HepG2 (cell line): ENCODE results near the gene KCNH8. TPM values are rescaled to one million over a fixed set of nuclear protein-coding genes. Genes with fewer than 3 reads are reported as not detected.

ENCODE experiments used
- ATAC-seq: fragments of 200-7000 bp; cut with Tn5 transposase; 3 replicates; pipeline ENCODE4 v1.9.1; 2020; ENCODE audit warnings: mild to moderate bottlenecking, moderate library complexity
- BruUV-seq: library from RNA; stranded (reverse); fragments of 400-500 nt; replicated peaks from 2 replicates; lab custom pipeline; 2021; lab: Mats Ljungman, UMichigan
- CTCF ChIA-PET: fragments of 300-600 bp; formaldehyde crosslinking; extraction: SDS; loops from one replicate; lab custom pipeline; 2021; ENCODE audit warnings: low total read pairs, inconsistent platforms, low intra/inter-chr PET ratio; lab: Yijun Ruan, JAX
- POLR2A ChIA-PET: fragments of 350-600 bp; sonication (Branson Sonifier 250); formaldehyde crosslinking; loops from one replicate; lab custom pipeline; 2020; ENCODE audit warnings: antibody characterized with exemption, inconsistent platforms; lab: Yijun Ruan, JAX
- DNase-seq: peaks from one replicate; pipeline ENCODE4 v3.0.0-alpha.2; 2015; ENCODE audit warnings: low spot score
- FAIRE-seq: peaks from 3 replicates; lab custom pipeline; 2011; peaks lifted over from hg19 to GRCh38; lab: Jason Lieb, UNC
- H2AFZ ChIP-seq: one replicate; pipeline ENCODE4 v1.6.1; 2011; ENCODE audit warnings: low read length, inconsistent platforms
- H3K27ac ChIP-seq: fragments of 300-600 bp; 3 replicates; pipeline ENCODE4 v1.8.0; 2011; ENCODE audit warnings: mixed run types, mild to moderate bottlenecking, mixed read lengths, low read length, inconsistent platforms; ENCODE audit not compliant: insufficient read depth; ENCODE audit errors: extremely low read length
- H3K27me3 ChIP-seq, 2 experiments: fragments of 200-600 bp in 1 of 2; 2 replicates in 1 of 2; 3 replicates in 1 of 2; pipeline versions ENCODE4 v1.6.0 to v1.8.0; 2011; ENCODE audit warnings: low read length in 2 of 2, mild to moderate bottlenecking in 2 of 2, moderate library complexity in 2 of 2, inconsistent platforms in 1 of 2; ENCODE audit not compliant: insufficient read depth in 2 of 2, control insufficient read depth in 1 of 2
- H3K36me3 ChIP-seq, 2 experiments: fragments of 200-600 bp in 1 of 2; replicated peaks in 1 of 2; 2 replicates in 1 of 2; 3 replicates in 1 of 2; pipeline versions ENCODE4 v1.5.1 to v1.8.0; 2011; ENCODE audit warnings: low read length in 2 of 2, inconsistent platforms in 1 of 2; ENCODE audit not compliant: insufficient read depth in 2 of 2, control insufficient read depth in 1 of 2
- H3K4me1 ChIP-seq: 2 replicates; pipeline ENCODE4 v1.5.1; 2012; ENCODE audit warnings: low read length, inconsistent platforms; ENCODE audit not compliant: insufficient read depth
- H3K4me2 ChIP-seq: 2 replicates; pipeline ENCODE4 v1.6.0; 2011; ENCODE audit warnings: low read depth, low read length, inconsistent platforms
- H3K4me3 ChIP-seq, 3 experiments: fragments of 200-600 bp in 1 of 3; sonication (generic), shearing (Covaris generic) in 1 of 3; replicated peaks in 1 of 3; 2 replicates each; pipeline ENCODE4 v1.5.1; 2011 to 2016; ENCODE audit warnings: low read length in 3 of 3, inconsistent platforms in 2 of 3, low read depth in 2 of 3, mild to moderate bottlenecking in 2 of 3, control low read depth in 1 of 3, mixed read lengths in 1 of 3; ENCODE audit not compliant: insufficient read depth in 1 of 3
- H3K79me2 ChIP-seq: one replicate; pipeline ENCODE4 v1.6.1; 2011; ENCODE audit warnings: low read length, inconsistent platforms; ENCODE audit not compliant: insufficient read depth
- H3K9ac ChIP-seq: 2 replicates; pipeline ENCODE4 v1.6.0; 2011; ENCODE audit warnings: mild to moderate bottlenecking, low read depth, low read length, inconsistent platforms; ENCODE audit not compliant: insufficient read depth
- H3K9me3 ChIP-seq: 2 replicates; pipeline ENCODE4 v1.5.1; 2012; ENCODE audit warnings: mild to moderate bottlenecking, low read length
- H4K20me1 ChIP-seq: 2 replicates; pipeline ENCODE4 v1.6.0; 2011; ENCODE audit warnings: inconsistent platforms, mild to moderate bottlenecking, low read length, moderate library complexity; ENCODE audit not compliant: insufficient read depth
- DNMT1 ChIP-seq: sonication (generic); formaldehyde crosslinking; IDR thresholded peaks from 2 replicates; pipeline ENCODE4 v1.5.1; 2020; ENCODE audit warnings: mild to moderate bottlenecking, missing genetic modification reagents
- ELF3 ChIP-seq: IDR thresholded peaks from 2 replicates; pipeline ENCODE4 v1.6.1; 2016; ENCODE audit warnings: missing genetic modification reagents, missing compliant biosample characterization
- FLYWCH1 ChIP-seq: sonication (generic); formaldehyde crosslinking; IDR thresholded peaks from 2 replicates; pipeline ENCODE4 v1.8.1; 2023; ENCODE audit warnings: mild to moderate bottlenecking, missing genetic modification reagents
- MIER3 ChIP-seq: IDR thresholded peaks from 2 replicates; pipeline ENCODE4 v1.6.1; 2016; ENCODE audit warnings: missing compliant biosample characterization, borderline replicate concordance
- NBN ChIP-seq: fragments of 450-650 bp; conservative IDR thresholded peaks from 2 replicates; pipeline ENCODE4 v1.6.1; 2017
- NFKBIZ ChIP-seq: IDR thresholded peaks from 2 replicates; pipeline ENCODE4 v1.6.1; 2018; ENCODE audit warnings: missing genetic modification reagents, missing compliant biosample characterization
- ZNF646 ChIP-seq: sonication (generic); formaldehyde crosslinking; IDR thresholded peaks from 2 replicates; pipeline ENCODE4 v1.9.0; 2021; ENCODE audit warnings: mild to moderate bottlenecking, missing genetic modification reagents
- ZNF674 ChIP-seq: sonication (generic); formaldehyde crosslinking; IDR thresholded peaks from 2 replicates; pipeline ENCODE4 v1.5.0; 2020; ENCODE audit warnings: low read depth, mild to moderate bottlenecking, missing genetic modification reagents
- WGBS: methylation state at CpG from one replicate; pipeline ENCODE4 v1.1.6; 2017; ENCODE audit warnings: low lambda C conversion rate; 5-methylcytosine and 5-hydroxymethylcytosine counted together
- in situ Hi-C: cut with HindIII; loops from 2 replicates; pipeline ENCODE4 v1.10.0; 2017; ENCODE audit warnings: low pct_unique_long_range_greater_than_20kb; ENCODE audit not compliant: extremely low pct_ligation_motif_present
- intact Hi-C: fragments of 100-400 bp; cut with micrococcal nuclease; formaldehyde crosslinking; loops from one replicate; pipeline ENCODE4 v1.10.0; 2022; ENCODE audit not compliant: unreplicated experiment
- polyA plus RNA-seq, 8 experiments: library from polyadenylated mRNA; depleted of rRNA in 3 of 8; stranded (reverse) in 7 of 8; unstranded in 1 of 8; fragments of >200 nt; fragmentation: Illumina TruSeq in 4 of 8; extraction: Trizol in 4 of 8; gene quantifications; 2 replicates each; pipeline versions ENCODE4 v1.2.1 to v1.2.3, GENCODE V29; 2011 to 2016; ENCODE audit warnings: low read depth in 4 of 8, missing spikeins in 1 of 8, mixed read lengths in 1 of 8; ENCODE audit not compliant: insufficient read depth in 1 of 8
- total RNA-seq, 5 experiments: library from RNA; depleted of rRNA; stranded (reverse); fragments of >200 nt; fragmentation: Illumina TruSeq; extraction: Trizol; gene quantifications; 2 replicates each; pipeline ENCODE4 v1.2.3, GENCODE V29; 2016; ENCODE audit warnings: low read depth in 1 of 5

The KCNH8 gene
- total and polyA plus RNA-seq, 2 of the 13 experiments (the other 11 are each of a cell fraction or from before 2014, with no cell fraction given), result 0.04 TPM; not detected in 1

GRCh38 chr3:19107719-19108118, 40.6 kb upstream of the KCNH8 start:
- FAIRE-seq, result no peak

More at GRCh38 chr3:19107719-19108118, 40.6 kb upstream of the KCNH8 start:
- H3K27ac ChIP-seq, result no peak overlapping the region
- no TSS peak for BruUV-seq
- no peaks in the 10 kb centered on the region for H3K27me3 ChIP-seq
- no peak for DNase-seq
- H3K9me3 ChIP-seq, result no peaks in the 10 kb centered on the region
- no peak overlapping the region for H3K4me2 ChIP-seq
- ChIA-PET CTCF (no interaction called here), POLR2A (no interaction called here)
- 0% methylated on average over 1 of the region's 3 CpGs for WGBS
- no peak overlapping the region for H3K4me3 ChIP-seq
- intact Hi-C loops (no loop called here), in situ Hi-C loops (no loop called here)
- H3K9ac ChIP-seq, result no peak overlapping the region
- H3K36me3 ChIP-seq, result no peaks in the 10 kb centered on the region
- H3K79me2 ChIP-seq, result no peaks in the 10 kb centered on the region
- peaks cover 8% of the 10 kb centered on the region; the same call in 1 of the 2 replicates for H3K4me1 ChIP-seq
- TF ChIP-seq DNMT1 (CRISPR knock-in tag) (no peak), ELF3 (no peak), FLYWCH1 (no peak), MIER3 (CRISPR knock-in tag) (no peak), NFKBIZ (CRISPR knock-in tag) (no peak), ZNF646 (CRISPR knock-in tag) (no peak), NBN (no peak), ZNF674 (CRISPR knock-in tag) (no peak)
- no peak overlapping the region for H2AFZ ChIP-seq
- no peak for ATAC-seq
- no peaks in the 10 kb centered on the region for H4K20me1 ChIP-seq
